ENCODE data around the gene OBSCN. TPM values are rescaled to one million over a fixed set of nuclear protein-coding genes. Genes with fewer than 3 reads are reported as not detected.

Gene OBSCN
- total RNA-seq, 1 donor from 2014 or later = 16.9 TPM

GRCh38 chr1:228277491-228278431, 69.9 kb downstream of the OBSCN start:
- H3K9me3 Mint-ChIP-seq (ENCODE audit: unreplicated experiment) = no peaks in the 10 kb centered on the region
- H3K4me3 Mint-ChIP-seq (ENCODE audit: unreplicated experiment) = no peak overlapping the region
- H3K27ac Mint-ChIP-seq (ENCODE audit: unreplicated experiment) = no peak overlapping the region
- peaks cover 2% of the 10 kb centered on the region for H3K4me1 Mint-ChIP-seq (ENCODE audit: unreplicated experiment)
- H3K36me3 Mint-ChIP-seq (ENCODE audit: low read depth, unreplicated experiment) = no peaks in the 10 kb centered on the region
- no peak for TF ChIP-seq CTCF (IDR thresholded peaks at IDR 0.05; ENCODE audit: unreplicated experiment)
- no peak for DNase-seq (ENCODE audit: low spot score)
- H3K27me3 Mint-ChIP-seq (ENCODE audit: unreplicated experiment) = peaks cover 9% of the 10 kb centered on the region

- no peaks in the 10 kb centered on the region for H3K36me3 Mint-ChIP-seq (ENCODE audit: low read depth, unreplicated experiment)
- H3K27ac Mint-ChIP-seq (ENCODE audit: unreplicated experiment) = no peak overlapping the region
- no peak overlapping the region for H3K4me3 Mint-ChIP-seq (ENCODE audit: unreplicated experiment)
- H3K27me3 Mint-ChIP-seq (ENCODE audit: unreplicated experiment) = peaks cover 7% of the 10 kb centered on the region
- TF ChIP-seq CTCF (IDR thresholded peaks at IDR 0.05; ENCODE audit: unreplicated experiment) = no peak
- H3K9me3 Mint-ChIP-seq (ENCODE audit: unreplicated experiment) = no peaks in the 10 kb centered on the region
- no peak for DNase-seq (ENCODE audit: low spot score)
- H3K4me1 Mint-ChIP-seq (ENCODE audit: unreplicated experiment) = peaks cover 2% of the 10 kb centered on the region
Observed at GRCh38 chr1:228278432-228278941, 70.6 kb downstream of the OBSCN start.

GRCh38 chr1:228279011-228279721, 71.3 kb downstream of the OBSCN start:
- TF ChIP-seq CTCF (IDR thresholded peaks at IDR 0.05; ENCODE audit: unreplicated experiment) = no peak
- no peak overlapping the region for H3K4me3 Mint-ChIP-seq (ENCODE audit: unreplicated experiment)
- peaks cover 2% of the 10 kb centered on the region for H3K4me1 Mint-ChIP-seq (ENCODE audit: unreplicated experiment)
- no peak overlapping the region for H3K27ac Mint-ChIP-seq (ENCODE audit: unreplicated experiment)
- peaks cover 4% of the 10 kb centered on the region for H3K27me3 Mint-ChIP-seq (ENCODE audit: unreplicated experiment)
- no peaks in the 10 kb centered on the region for H3K36me3 Mint-ChIP-seq (ENCODE audit: low read depth, unreplicated experiment)
- no peaks in the 10 kb centered on the region for H3K9me3 Mint-ChIP-seq (ENCODE audit: unreplicated experiment)
- DNase-seq (ENCODE audit: low spot score) = no peak

- no peak for DNase-seq (ENCODE audit: low spot score)
- Mint-ChIP-seq H3K4me3 (ENCODE audit: unreplicated experiment) (no peak overlapping the region), H3K4me1 (ENCODE audit: unreplicated experiment) (peaks cover 2% of the 10 kb centered on the region), H3K27ac (ENCODE audit: unreplicated experiment) (no peak overlapping the region), H3K27me3 (ENCODE audit: unreplicated experiment) (peaks cover 2% of the 10 kb centered on the region), H3K36me3 (ENCODE audit: low read depth, unreplicated experiment) (peaks cover 4% of the 10 kb centered on the region), H3K9me3 (ENCODE audit: unreplicated experiment) (no peaks in the 10 kb centered on the region)
- no peak for TF ChIP-seq CTCF (IDR thresholded peaks at IDR 0.05; ENCODE audit: unreplicated experiment)
Observed at GRCh38 chr1:228279722-228280105, 71.9 kb downstream of the OBSCN start.
